IPS-20b (cell line): ENCODE data around the gene HEMGN.

Source experiments
- H3K27ac ChIP-seq: one replicate; pipeline ENCODE4 v1.5.1; 2013; ENCODE audit warnings: low read length
- H3K27me3 ChIP-seq: 2 replicates; pipeline ENCODE4 v1.6.1; 2013; ENCODE audit warnings: mild to moderate bottlenecking, low read length, inconsistent platforms; ENCODE audit not compliant: insufficient read depth
- H3K36me3 ChIP-seq: 2 replicates; pipeline ENCODE4 v1.6.1; 2013; ENCODE audit warnings: low read depth, mild to moderate bottlenecking, inconsistent platforms, low read length, moderate library complexity; ENCODE audit not compliant: insufficient read depth
- H3K4me1 ChIP-seq: 2 replicates; pipeline ENCODE4 v1.6.1; 2013; ENCODE audit warnings: mild to moderate bottlenecking, control low read depth, inconsistent platforms, low read length, moderate library complexity; ENCODE audit not compliant: insufficient read depth
- H3K4me3 ChIP-seq: 2 replicates; pipeline ENCODE4 v1.5.1; 2013; ENCODE audit warnings: mild to moderate bottlenecking, low read length, inconsistent platforms
- H3K9ac ChIP-seq: 2 replicates; pipeline ENCODE4 v1.6.1; 2013; ENCODE audit warnings: low read depth, mild to moderate bottlenecking, inconsistent platforms, low read length, moderate library complexity
- H3K9me3 ChIP-seq: 2 replicates; pipeline ENCODE4 v1.6.1; 2013; ENCODE audit warnings: mild to moderate bottlenecking, low read depth, low read length, inconsistent platforms; ENCODE audit not compliant: insufficient read depth

The HEMGN gene

DNA sequence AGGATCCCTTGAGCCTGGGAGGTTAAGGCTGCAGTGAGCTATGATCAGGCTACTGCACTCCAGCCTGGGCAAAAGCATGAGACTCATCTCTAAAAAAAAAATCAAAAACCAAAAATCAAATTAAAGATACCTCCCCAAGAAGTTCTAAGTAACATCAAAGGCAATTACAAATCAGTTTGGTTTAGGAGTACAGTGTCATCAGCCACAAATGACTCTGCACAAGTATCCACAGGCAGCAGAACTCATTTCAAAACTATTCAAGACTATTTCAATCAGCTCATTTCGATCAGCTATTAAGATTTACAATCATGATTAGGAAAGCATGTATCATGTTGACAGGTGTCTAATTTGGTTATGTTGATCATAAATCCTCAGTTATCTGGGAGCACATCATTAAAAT is 34.8 kb downstream of the HEMGN start:
- no peaks in the 10 kb centered on the region for H3K36me3 ChIP-seq

DNA sequence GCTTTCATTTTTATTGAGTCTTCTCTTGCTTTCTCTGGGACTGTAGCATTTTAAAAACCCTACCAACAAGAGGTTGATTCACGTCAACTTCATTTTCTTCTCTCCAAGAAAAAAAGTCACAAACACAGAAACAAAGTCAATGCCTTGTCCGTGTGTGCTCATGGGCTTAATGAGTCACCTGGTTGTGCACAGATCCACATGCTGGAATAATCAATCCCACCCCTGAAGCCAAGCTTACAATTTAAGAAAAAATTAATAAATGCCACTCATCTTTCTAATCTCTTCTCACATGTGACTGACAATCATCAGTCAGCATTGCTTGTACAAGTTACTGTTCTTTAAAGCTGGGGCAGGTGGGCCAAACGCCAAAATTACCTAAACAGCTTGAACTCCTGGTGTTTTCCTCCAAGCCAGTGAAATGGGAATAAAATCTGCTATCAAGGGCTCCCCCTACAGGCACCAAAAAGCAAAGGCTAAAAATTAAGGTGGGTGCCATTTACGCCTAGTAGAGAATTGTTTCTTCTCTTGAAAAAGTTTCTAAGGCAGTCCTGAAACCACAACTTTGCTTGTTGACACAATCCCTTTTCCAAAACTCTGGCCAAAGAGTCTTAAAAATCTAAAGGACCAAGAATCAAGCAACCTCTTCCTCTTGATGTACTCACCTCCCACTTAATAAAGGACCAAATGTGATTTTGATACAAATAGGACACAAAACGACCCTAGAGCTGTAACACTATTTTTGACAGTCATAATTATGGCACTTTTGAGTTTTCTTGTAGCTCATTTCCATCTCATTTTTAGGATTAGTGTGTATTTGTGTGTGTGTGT is 37.0 kb downstream of the HEMGN start:
- no peaks in the 10 kb centered on the region for H3K27me3 ChIP-seq
- no peak overlapping the region for H3K27ac ChIP-seq
- no peaks in the 10 kb centered on the region for H3K36me3 ChIP-seq
- no peak overlapping the region for H3K9ac ChIP-seq
- H3K4me1 ChIP-seq, result no peaks in the 10 kb centered on the region
- H3K9me3 ChIP-seq, result no peaks in the 10 kb centered on the region
- H3K4me3 ChIP-seq, result no peak overlapping the region

More for the DNA sequence above, 34.8 kb downstream of the HEMGN start:
- no peaks in the 10 kb centered on the region for H3K4me1 ChIP-seq
- H3K4me3 ChIP-seq, result no peak overlapping the region
- H3K9ac ChIP-seq, result no peak overlapping the region
- no peaks in the 10 kb centered on the region for H3K9me3 ChIP-seq
- no peak overlapping the region for H3K27ac ChIP-seq
- no peaks in the 10 kb centered on the region for H3K27me3 ChIP-seq

DNA sequence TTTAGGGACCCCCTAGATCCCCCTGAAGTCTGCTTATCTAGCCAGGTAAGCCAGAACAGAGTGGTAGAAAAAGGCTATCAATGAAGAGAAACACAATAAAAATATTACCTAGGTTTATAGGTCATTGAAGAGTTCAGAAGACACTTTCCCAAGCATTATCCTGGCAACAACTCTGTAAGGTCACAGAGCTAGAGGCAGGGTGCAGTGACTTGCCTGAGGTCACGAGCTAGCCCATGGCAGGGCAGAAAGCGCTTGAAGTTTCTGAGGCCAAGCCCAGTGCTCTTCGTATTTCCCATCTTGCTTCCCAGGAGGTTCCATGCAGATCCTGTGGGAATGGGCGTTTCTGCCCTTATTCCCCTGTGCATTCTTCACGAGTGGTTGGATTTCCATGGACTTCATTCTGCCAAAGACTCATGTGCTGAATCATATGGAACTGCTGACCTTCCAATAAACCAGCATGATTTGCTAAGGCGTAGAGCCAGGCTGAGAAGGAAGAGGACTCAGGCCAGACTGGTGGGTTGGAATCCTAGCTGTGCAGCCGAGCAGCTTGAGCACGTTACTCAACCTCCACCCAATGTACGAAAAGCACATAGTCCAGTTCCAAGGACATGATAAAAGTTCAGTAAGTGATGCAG is 37.8 kb downstream of the HEMGN start:
- H3K9me3 ChIP-seq, result no peaks in the 10 kb centered on the region

DNA sequence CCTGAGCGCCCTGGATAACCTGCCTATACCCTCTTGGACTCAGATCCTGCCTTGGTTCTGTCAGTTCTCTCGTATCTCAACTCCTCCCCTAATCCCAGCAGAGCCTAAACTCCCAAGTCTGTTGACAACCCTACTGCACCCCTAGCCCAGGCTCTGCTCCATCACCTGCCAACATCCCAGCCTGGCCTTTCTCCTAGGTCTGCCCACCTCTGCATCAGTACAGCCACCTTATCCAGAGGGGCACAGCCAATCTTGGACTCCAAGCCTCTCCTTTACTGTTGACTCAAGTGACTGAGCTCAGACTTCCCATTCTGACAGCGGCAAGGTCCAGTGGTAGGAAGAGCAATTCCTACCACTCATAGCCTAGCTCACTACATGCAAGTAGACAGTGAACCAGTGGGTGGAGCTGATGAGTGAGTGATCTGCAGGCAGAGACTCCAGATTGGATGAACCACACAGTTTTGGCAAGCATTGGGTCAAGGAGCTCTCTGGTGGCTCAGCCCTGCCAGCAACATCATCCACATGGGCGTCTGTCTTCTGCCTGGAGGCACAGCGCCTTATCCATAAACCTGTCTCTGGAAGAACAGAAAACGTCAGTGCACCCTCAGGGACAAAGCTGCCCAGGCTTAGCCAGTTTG is 42.2 kb downstream of the HEMGN start:
- H3K36me3 ChIP-seq, result no peaks in the 10 kb centered on the region
- no peak overlapping the region for H3K9ac ChIP-seq
- H3K27me3 ChIP-seq, result peaks cover 6% of the 10 kb centered on the region
- no peak overlapping the region for H3K4me3 ChIP-seq
- H3K9me3 ChIP-seq, result no peaks in the 10 kb centered on the region
- H3K27ac ChIP-seq, result no peak overlapping the region
- H3K4me1 ChIP-seq, result no peaks in the 10 kb centered on the region

More for the DNA sequence above, 37.8 kb downstream of the HEMGN start:
- no peak overlapping the region for H3K9ac ChIP-seq
- no peak overlapping the region for H3K4me3 ChIP-seq
- no peaks in the 10 kb centered on the region for H3K27me3 ChIP-seq
- no peak overlapping the region for H3K27ac ChIP-seq
- H3K4me1 ChIP-seq, result no peaks in the 10 kb centered on the region
- no peaks in the 10 kb centered on the region for H3K36me3 ChIP-seq

DNA sequence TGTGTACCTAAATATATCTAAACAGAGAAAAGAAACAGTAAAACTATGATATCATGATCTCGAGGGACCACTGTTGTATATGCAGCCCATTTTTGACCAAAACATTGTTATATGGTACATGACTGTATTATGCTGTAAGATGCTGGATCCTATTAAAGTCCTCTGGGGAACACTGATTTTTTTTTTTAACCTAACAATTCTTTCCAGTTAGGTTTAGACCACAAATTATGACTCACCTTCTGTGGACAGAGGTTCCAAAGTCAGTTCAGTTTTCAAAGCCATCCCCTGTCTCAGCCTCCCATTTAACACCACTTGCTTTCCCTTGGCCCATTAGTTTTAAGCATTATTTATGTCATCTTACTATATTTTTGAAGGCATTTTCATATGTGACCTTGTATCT is 42.8 kb downstream of the HEMGN start:
- Histone ChIP-seq H3K9ac (no peak overlapping the region), H3K4me3 (no peak overlapping the region), H3K27me3 (peaks cover 6% of the 10 kb centered on the region), H3K27ac (no peak overlapping the region), H3K9me3 (no peaks in the 10 kb centered on the region), H3K4me1 (no peaks in the 10 kb centered on the region), H3K36me3 (no peaks in the 10 kb centered on the region)

DNA sequence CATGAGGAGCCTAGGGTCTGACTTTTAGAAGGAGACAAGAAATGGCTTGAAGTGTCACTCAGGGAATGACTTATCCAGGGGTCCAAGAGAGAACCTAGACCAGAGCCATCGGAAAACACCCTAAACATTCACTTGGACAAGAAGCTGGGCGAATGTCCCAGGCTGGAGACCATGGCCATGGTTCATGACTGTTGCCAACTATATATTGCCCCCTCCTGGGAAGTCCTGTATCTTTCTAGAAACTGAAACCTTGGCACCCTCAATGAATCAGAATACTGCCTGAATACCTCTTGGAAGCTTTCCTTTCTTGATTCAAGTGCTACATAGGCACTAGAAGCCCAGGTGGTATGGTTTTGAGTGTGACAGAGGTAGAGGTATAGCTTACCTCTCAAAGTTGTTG is 45.6 kb downstream of the HEMGN start:
- H3K4me1 ChIP-seq, result no peaks in the 10 kb centered on the region
- H3K36me3 ChIP-seq, result no peaks in the 10 kb centered on the region
- no peak overlapping the region for H3K4me3 ChIP-seq
- H3K27me3 ChIP-seq, result peaks cover 6% of the 10 kb centered on the region
- no peak overlapping the region for H3K27ac ChIP-seq
- H3K9ac ChIP-seq, result no peak overlapping the region
- H3K9me3 ChIP-seq, result no peaks in the 10 kb centered on the region

DNA sequence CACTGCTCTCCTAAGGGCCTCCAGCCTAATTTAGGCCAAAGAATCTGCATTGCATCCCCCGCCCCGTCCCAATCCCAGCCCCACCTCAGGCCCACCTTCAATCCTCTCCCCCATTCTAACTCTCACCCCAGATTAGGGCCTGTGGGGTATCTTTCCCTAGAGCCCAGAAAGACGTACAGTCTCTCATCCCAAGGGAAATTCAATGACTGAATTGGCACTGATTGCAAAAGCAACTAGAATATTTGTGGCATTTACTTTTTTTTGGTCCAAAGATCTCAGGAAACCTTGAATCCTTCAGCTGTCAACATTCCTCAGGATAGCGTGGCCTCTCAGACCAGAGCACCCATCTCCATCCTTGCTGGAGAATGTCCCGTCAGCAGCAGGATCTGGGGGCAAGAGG is 46.2 kb downstream of the HEMGN start:
- Histone ChIP-seq H3K36me3 (no peaks in the 10 kb centered on the region), H3K9ac (no peak overlapping the region), H3K4me1 (no peaks in the 10 kb centered on the region), H3K27me3 (peaks cover 6% of the 10 kb centered on the region), H3K9me3 (no peaks in the 10 kb centered on the region), H3K27ac (no peak overlapping the region), H3K4me3 (no peak overlapping the region)

DNA sequence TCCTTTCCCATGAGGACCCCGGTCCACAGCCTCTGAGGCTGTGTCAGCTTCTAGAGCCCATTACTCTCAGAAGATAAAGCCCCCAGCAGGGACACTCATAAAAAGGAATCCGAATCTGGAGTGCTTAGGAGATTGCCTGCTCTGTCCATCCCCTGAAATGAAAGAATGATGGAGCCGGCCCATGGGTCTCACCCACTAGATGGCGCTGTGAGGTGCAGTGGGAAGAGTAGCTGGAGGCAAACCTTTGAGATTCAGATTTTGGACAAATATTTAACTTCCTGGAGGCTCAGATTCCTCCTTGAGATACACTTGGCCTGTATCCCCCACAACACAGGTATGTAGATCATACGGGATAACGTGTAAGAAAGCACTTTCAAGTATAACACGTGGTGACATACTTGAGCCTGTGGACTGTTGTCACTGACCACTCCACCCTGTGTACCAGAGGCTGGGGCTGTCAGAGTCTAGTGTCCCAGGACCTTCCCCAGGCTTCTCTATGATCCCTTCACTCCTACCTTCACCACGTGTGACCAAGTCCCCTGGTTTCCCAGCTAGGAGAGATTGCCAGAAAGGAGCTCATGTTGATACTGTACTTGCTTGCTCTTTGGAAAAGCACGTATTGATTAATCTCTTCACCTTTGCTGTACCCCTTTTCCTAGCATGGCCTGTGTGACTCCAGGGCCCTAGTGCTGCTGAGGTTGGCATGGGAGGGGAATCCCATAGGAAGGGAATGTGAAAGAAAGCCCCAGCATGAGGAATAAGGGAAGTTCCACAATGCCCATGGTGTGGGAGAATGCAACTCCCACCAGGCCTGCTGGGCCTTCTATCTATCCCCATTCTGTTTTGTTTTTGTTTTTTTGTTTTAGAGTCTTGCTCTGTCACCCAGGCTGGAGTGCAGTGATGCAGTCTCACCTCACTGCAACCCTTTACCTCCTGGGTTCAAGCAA is 47.8 kb downstream of the HEMGN start:
- Histone ChIP-seq H3K4me1 (no peaks in the 10 kb centered on the region), H3K27ac (no peak overlapping the region), H3K36me3 (no peaks in the 10 kb centered on the region), H3K27me3 (peaks cover 6% of the 10 kb centered on the region), H3K9me3 (no peaks in the 10 kb centered on the region), H3K9ac (no peak overlapping the region), H3K4me3 (no peak overlapping the region)

DNA sequence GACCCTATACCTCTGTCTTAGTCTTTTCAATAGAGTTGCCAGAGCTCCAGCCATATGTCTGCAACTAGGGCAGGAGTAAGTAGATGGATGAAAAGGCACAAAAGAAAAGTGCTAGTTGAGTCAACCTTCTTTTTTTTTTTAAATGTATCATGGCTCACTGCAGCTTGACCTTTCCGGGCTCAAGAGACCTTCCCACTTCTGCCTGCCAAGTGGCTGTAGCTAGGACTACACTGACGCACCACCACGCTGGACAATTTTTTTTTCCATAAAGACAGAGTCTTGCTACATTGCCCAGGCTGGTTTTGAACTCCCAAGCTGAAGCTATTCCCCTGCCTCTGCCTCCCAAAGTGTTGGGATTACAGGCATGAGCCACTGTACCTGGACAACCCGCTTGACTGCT is 57.6 kb downstream of the HEMGN start:
- H3K27ac ChIP-seq, result no peak overlapping the region
- 0 out of 2 replicates have a peak, but pooled peaks cover 3% of the 10 kb centered on the region for H3K4me1 ChIP-seq

More for the DNA sequence above, 57.6 kb downstream of the HEMGN start:
- Histone ChIP-seq H3K27me3 (0 out of 2 replicates have a peak, but pooled peaks cover 4% of the 10 kb centered on the region), H3K9ac (no peak overlapping the region), H3K9me3 (no peaks in the 10 kb centered on the region), H3K36me3 (no peaks in the 10 kb centered on the region), H3K4me3 (no peak overlapping the region)
